ENCODE data around the gene LRRC73. TPM values are rescaled to one million over a fixed set of nuclear protein-coding genes. Genes with fewer than 3 reads are reported as not detected.
A peak's percentile ranks its signal among the peaks of the same experiment; 100 is the strongest.

Gene LRRC73
- total and polyA plus RNA-seq, 9 of the 15 experiments (the other 6 are each of a cell fraction or from before 2014, with no cell fraction given) = 0.07 to 0.55 (median 0.16) TPM; not detected in 3

- FAIRE-seq (no peak), DNase-seq (ENCODE audit: extremely low read depth in 1 of 4, low spot score in 3 of 4) (no peak), ATAC-seq (no peak)
- 90% methylated on average over 2 of the region's 2 CpGs for WGBS (ENCODE audit: insufficient coverage, low coverage, missing lambda C conversion rate)
- H3K9ac ChIP-seq (ENCODE audit: insufficient read depth in 1 of 2, low read depth in 2 of 2, low read length in 2 of 2) = no peak overlapping the region
- intact Hi-C loops (cut with micrococcal nuclease) (no loop called here), in situ Hi-C loops (cut with MboI) (no loop called here)
- H3K9me1 ChIP-seq (ENCODE audit: control insufficient read depth, insufficient read depth, low read length) = peaks cover 3% of the 10 kb centered on the region
- CTCF ChIA-PET (ENCODE audit: low intra/inter-chr PET ratio) = no interaction called here
- H3K27ac ChIP-seq (ENCODE audit: extremely low read depth, low read depth, low read length) = no peak overlapping the region
- no peaks in the 10 kb centered on the region for H3K9me3 ChIP-seq (replicated peaks; ENCODE audit: control insufficient read depth, insufficient read depth, low read depth, low read length)
- H4K20me1 ChIP-seq (replicated peaks; ENCODE audit: control insufficient read depth, insufficient read depth, low read length) = peaks cover 11% of the 10 kb centered on the region; the same call in 1 of the 2 replicates
- peaks cover 32% of the 10 kb centered on the region for H3K79me2 ChIP-seq (ENCODE audit: control insufficient read depth, insufficient read depth, low read length)
- POLR2A ChIA-PET = interaction anchor here (0.6 to 7.1 kb wide), 9 partner anchors 9 to 735 kb away, joined by 3 to 89 read pairs (median 3); partner anchors contain the start of genes LRRC73 and SLC35B2
- BruUV-seq (replicated peaks) = no TSS peak
- H3K36me3 ChIP-seq (ENCODE audit: control insufficient read depth, insufficient read depth, low read length) = peaks cover 93% of the 10 kb centered on the region
- no peaks in the 10 kb centered on the region for H3K27me3 ChIP-seq (ENCODE audit: control insufficient read depth in 2 of 2, insufficient read depth in 2 of 2, low read length in 2 of 2)
- peaks cover 10 to 11% of the 10 kb centered on the region in 2 experiments; a peak in 3 of 5 replicates for H3K4me1 ChIP-seq (replicated peaks in 1 of 2; ENCODE audit: control insufficient read depth in 2 of 2, insufficient read depth in 2 of 2, low read length in 2 of 2)
- no peak overlapping the region for H2AFZ ChIP-seq (ENCODE audit: low read depth, low read length)
- H3K4me3 ChIP-seq = no peak overlapping the region
- no peak overlapping the region for H3K4me2 ChIP-seq (ENCODE audit: insufficient read depth, low read length)
- TF ChIP-seq POLR2AphosphoS5 (IDR thresholded peaks at IDR 0.05; ENCODE audit: control insufficient read depth, insufficient read depth, low read depth, low read length) (0 out of 2 replicates have a peak, but pooled peaks have one; percentile 26), CHD2 (IDR thresholded peaks at IDR 0.05; ENCODE audit: low read depth, low read length) (peak; percentile 5; the same call in 1 of the 2 replicates), ZNF407 (IDR thresholded peaks at IDR 0.05; ENCODE audit: low read depth) (no peak), CEBPG (CRISPR knock-in tag; IDR thresholded peaks at IDR 0.05) (no peak), CEBPG (tag; conservative IDR thresholded peaks at IDR 0.05 in 1 of 2, IDR thresholded peaks at IDR 0.05 in 1 of 2) (no peak), ZNF280A (IDR thresholded peaks at IDR 0.05; ENCODE audit: low read depth, partially characterized antibody) (no peak), POLR2G (IDR thresholded peaks at IDR 0.05; ENCODE audit: low read depth, low read length) (peak; percentile 39; the same call in 1 of the 2 replicates), RCOR1 (IDR thresholded peaks at IDR 0.05; ENCODE audit: borderline replicate concordance in 1 of 2, low read depth in 2 of 2, low read length in 2 of 2) (no peak)
Observed at GRCh38 chr6:43521836-43522235, 11.7 kb upstream of the LRRC73 start.

Data from K562 (cell line).